Measurements from ENCODE around the gene ZNF557.

ZNF557 gene

DNA sequence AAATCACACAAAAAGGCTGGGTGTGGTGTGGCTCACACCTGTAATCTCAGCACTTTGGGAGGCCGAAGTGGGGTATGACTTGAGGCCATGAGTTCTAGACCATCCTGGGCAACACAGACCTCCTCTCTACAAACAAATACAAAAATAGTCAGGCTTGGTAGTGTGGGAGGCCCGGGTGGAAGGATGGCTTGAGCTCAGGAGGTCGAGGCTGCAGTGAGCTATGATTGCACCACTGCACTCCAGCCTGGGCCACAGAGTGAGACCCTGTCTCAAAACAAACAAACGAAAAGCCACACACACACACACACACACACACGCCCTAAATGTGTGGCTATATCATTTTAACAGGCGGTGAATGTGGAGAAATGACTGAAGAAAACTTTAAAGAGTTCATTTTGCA, 904 bp upstream of the ZNF557 start:
- no peak overlapping the region for H3K27ac ChIP-seq (ENCODE audit: extremely low read depth, low read depth, low read length)

DNA sequence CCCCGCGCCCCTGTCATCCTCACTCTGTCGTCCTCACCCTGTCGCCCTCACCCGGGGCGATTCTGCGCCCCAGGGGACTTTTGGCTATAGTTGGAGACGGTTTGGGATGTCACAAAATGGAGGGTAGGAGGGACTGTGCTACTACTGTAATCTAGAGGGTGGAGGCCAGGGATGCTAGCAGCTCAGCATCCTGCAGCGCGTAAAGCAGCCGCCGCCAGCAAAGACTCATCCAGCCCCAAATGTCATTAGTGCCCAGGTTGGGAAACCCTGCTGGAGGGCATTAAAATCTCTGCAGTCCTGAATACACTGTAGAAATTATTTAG, 362 bp downstream of the ZNF557 start:
- Histone ChIP-seq H3K9me3 (ENCODE audit: control insufficient read depth, insufficient read depth, low read depth, low read length) (no peaks in the 10 kb centered on the region), H3K36me3 (ENCODE audit: control insufficient read depth in 2 of 2, insufficient read depth in 1 of 2, low read length in 2 of 2) (peaks cover 6 to 36% of the 10 kb centered on the region in 2 experiments; a peak in 2 of 3 replicates), H3K4me3 (ENCODE audit: low read depth, low read length) (peak overlapping the region; percentile 88), H3K27ac (ENCODE audit: extremely low read depth, low read depth, low read length) (no peak overlapping the region), H3K4me1 (ENCODE audit: control insufficient read depth, insufficient read depth, low read length) (no peaks in the 10 kb centered on the region)
- CTCF ChIA-PET: interaction anchor here (0.5 to 1.1 kb wide), 5 partner anchors 86 to 689 kb away, joined by 3 to 6 read pairs (median 4); no protein-coding TSS in a partner anchor
- TF ChIP-seq, protein P1, sequence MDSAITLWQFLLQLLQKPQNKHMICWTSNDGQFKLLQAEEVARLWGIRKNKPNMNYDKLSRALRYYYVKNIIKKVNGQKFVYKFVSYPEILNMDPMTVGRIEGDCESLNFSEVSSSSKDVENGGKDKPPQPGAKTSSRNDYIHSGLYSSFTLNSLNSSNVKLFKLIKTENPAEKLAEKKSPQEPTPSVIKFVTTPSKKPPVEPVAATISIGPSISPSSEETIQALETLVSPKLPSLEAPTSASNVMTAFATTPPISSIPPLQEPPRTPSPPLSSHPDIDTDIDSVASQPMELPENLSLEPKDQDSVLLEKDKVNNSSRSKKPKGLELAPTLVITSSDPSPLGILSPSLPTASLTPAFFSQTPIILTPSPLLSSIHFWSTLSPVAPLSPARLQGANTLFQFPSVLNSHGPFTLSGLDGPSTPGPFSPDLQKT (IDR thresholded peaks at IDR 0.05; ENCODE audit: borderline replicate concordance, low read depth, low read length): no peak
- TF ChIP-seq GLIS1 (tag by site-specific recombination; IDR thresholded peaks at IDR 0.05): 0 out of 2 replicates have a peak, but pooled peaks have one; percentile 22
- 0 out of 2 replicates have a peak, but pooled peaks have one; percentile 4 for TF ChIP-seq ZFP37 (tag by site-specific recombination; IDR thresholded peaks at IDR 0.05)
- POLR2A ChIA-PET: interaction anchor here (0.8 to 2.6 kb wide), 8 partner anchors 8 to 1166 kb away, joined by 3 to 30 read pairs (median 4); partner anchors contain the start of genes INSR and NDUFA11

More for the DNA sequence above, 904 bp upstream of the ZNF557 start:
- H3K36me3 ChIP-seq (ENCODE audit: control insufficient read depth in 2 of 2, insufficient read depth in 1 of 2, low read length in 2 of 2): peaks cover 6 to 25% of the 10 kb centered on the region in 2 experiments; a peak in 2 of 3 replicates
- CTCF ChIA-PET: interaction anchor here (0.6 to 1.3 kb wide), 5 partner anchors 13 to 612 kb away, joined by 3 to 5 read pairs (median 3); partner anchors contain the start of gene TRAPPC5
- no peaks in the 10 kb centered on the region for H3K9me3 ChIP-seq (ENCODE audit: control insufficient read depth, insufficient read depth, low read depth, low read length)
- TF ChIP-seq HOXC10 (CRISPR knock-in tag; IDR thresholded peaks at IDR 0.05): no peak
- no peaks in the 10 kb centered on the region for H3K4me1 ChIP-seq (ENCODE audit: control insufficient read depth, insufficient read depth, low read length)
- no peak overlapping the region; the same call in 1 of the 2 replicates for H3K4me3 ChIP-seq (ENCODE audit: low read depth, low read length)
- POLR2A ChIA-PET: interaction anchor here (0.6 to 2.6 kb wide), 9 partner anchors 9 to 437 kb away, joined by 3 to 30 read pairs (median 4); partner anchors contain the start of gene INSR

GRCh38 chr19:7072541-7072940, 3.0 kb downstream of the ZNF557 start:
- Histone ChIP-seq H3K36me3 (ENCODE audit: control insufficient read depth in 2 of 2, insufficient read depth in 1 of 2, low read length in 2 of 2) (peaks cover 24 to 63% of the 10 kb centered on the region in 2 experiments), H3K4me1 (ENCODE audit: control insufficient read depth, insufficient read depth, low read length) (no peaks in the 10 kb centered on the region), H3K4me3 (ENCODE audit: low read depth, low read length) (no peak overlapping the region), H3K27ac (ENCODE audit: extremely low read depth, low read depth, low read length) (no peak overlapping the region), H3K9me3 (ENCODE audit: control insufficient read depth, insufficient read depth, low read depth, low read length) (no peaks in the 10 kb centered on the region)
- ChIA-PET POLR2A (no interaction called here), CTCF (no interaction called here)
- TF ChIP-seq SP7 (tag by site-specific recombination; IDR thresholded peaks at IDR 0.05): no peak

GRCh38 chr19:7074705-7075282, 5.3 kb downstream of the ZNF557 start:
- ChIA-PET CTCF (interaction anchor here (0.7 kb wide), 1 partner anchor 19 kb away, joined by 3 read pairs; no protein-coding TSS in a partner anchor), POLR2A (no interaction called here)
- Histone ChIP-seq H3K4me1 (ENCODE audit: control insufficient read depth, insufficient read depth, low read length) (no peaks in the 10 kb centered on the region), H3K4me3 (ENCODE audit: low read depth, low read length) (no peak overlapping the region), H3K9me3 (ENCODE audit: control insufficient read depth, insufficient read depth, low read depth, low read length) (no peaks in the 10 kb centered on the region), H3K27ac (ENCODE audit: extremely low read depth, low read depth, low read length) (no peak overlapping the region), H3K36me3 (ENCODE audit: control insufficient read depth in 2 of 2, insufficient read depth in 1 of 2, low read length in 2 of 2) (peaks cover 29 to 86% of the 10 kb centered on the region in 2 experiments)
- TF ChIP-seq ZNF37A (tag by site-specific recombination; IDR thresholded peaks at IDR 0.05) (no peak), ZBTB48 (tag by site-specific recombination; IDR thresholded peaks at IDR 0.05) (no peak), ZNF707 (tag by site-specific recombination; IDR thresholded peaks at IDR 0.05) (no peak), SCRT2 (tag by site-specific recombination; IDR thresholded peaks at IDR 0.05) (no peak), ZNF19 (tag by site-specific recombination; IDR thresholded peaks at IDR 0.05; ENCODE audit: low read depth) (no peak), HOXA7 (CRISPR knock-in tag; IDR thresholded peaks at IDR 0.05; ENCODE audit: borderline replicate concordance) (no peak), SETDB1 (IDR thresholded peaks at IDR 0.05; ENCODE audit: insufficient read length, low read length) (no peak), ZNF132 (tag by site-specific recombination; IDR thresholded peaks at IDR 0.05; ENCODE audit: borderline replicate concordance) (no peak), ZNF324 (tag by site-specific recombination; IDR thresholded peaks at IDR 0.05) (no peak), ZEB2 (tag by site-specific recombination; IDR thresholded peaks at IDR 0.05) (no peak), ZNF140 (tag by site-specific recombination; IDR thresholded peaks at IDR 0.05) (no peak), ZNF501 (tag by site-specific recombination; IDR thresholded peaks at IDR 0.05) (no peak), ZBTB1 (tag by site-specific recombination; IDR thresholded peaks at IDR 0.05) (no peak), ZNF510 (tag by site-specific recombination; IDR thresholded peaks at IDR 0.05; ENCODE audit: insufficient replicate concordance) (no peak)
- TF ChIP-seq, protein P2, sequence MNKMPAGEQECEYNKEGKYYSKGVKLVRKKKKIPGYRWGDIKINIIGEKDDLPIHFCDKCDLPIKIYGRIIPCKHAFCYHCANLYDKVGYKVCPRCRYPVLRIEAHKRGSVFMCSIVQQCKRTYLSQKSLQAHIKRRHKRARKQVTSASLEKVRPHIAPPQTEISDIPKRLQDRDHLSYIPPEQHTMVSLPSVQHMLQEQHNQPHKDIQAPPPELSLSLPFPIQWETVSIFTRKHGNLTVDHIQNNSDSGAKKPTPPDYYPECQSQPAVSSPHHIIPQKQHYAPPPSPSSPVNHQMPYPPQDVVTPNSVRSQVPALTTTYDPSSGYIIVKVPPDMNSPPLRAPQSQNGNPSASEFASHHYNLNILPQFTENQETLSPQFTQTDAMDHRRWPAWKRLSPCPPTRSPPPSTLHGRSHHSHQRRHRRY (tag by site-specific recombination; IDR thresholded peaks at IDR 0.05): no peak

Measured in HEK293 (cell line).